ENCODE data around the gene P2RX2.

Gene P2RX2

GRCh38 chr12:132640936-132641335 lies 22.4 kb downstream of the P2RX2 start:
- no peak for DNase-seq (ENCODE audit: low spot score)
- TF ChIP-seq CTCF (IDR thresholded peaks at IDR 0.05; ENCODE audit: borderline replicate concordance, control extremely low read depth, extremely low read depth, insufficient read depth, missing control alignments) = no peak
- in situ Hi-C loops (cut with MboI; ENCODE audit: low sequenced_read_pairs, unreplicated experiment) = no loop called here

- in situ Hi-C loops (cut with MboI; ENCODE audit: low sequenced_read_pairs, unreplicated experiment) = no loop called here
- no peak for TF ChIP-seq CTCF (IDR thresholded peaks at IDR 0.05; ENCODE audit: borderline replicate concordance, control extremely low read depth, extremely low read depth, insufficient read depth, missing control alignments)
- DNase-seq (ENCODE audit: low spot score) = no peak
Observed at GRCh38 chr12:132641811-132642650, 23.5 kb downstream of the P2RX2 start.

GRCh38 chr12:132642846-132643835 lies 24.6 kb downstream of the P2RX2 start:
- no peak for DNase-seq (ENCODE audit: low spot score)
- in situ Hi-C loops (cut with MboI; ENCODE audit: low sequenced_read_pairs, unreplicated experiment) = no loop called here
- no peak for TF ChIP-seq CTCF (IDR thresholded peaks at IDR 0.05; ENCODE audit: borderline replicate concordance, control extremely low read depth, extremely low read depth, insufficient read depth, missing control alignments)

DNA sequence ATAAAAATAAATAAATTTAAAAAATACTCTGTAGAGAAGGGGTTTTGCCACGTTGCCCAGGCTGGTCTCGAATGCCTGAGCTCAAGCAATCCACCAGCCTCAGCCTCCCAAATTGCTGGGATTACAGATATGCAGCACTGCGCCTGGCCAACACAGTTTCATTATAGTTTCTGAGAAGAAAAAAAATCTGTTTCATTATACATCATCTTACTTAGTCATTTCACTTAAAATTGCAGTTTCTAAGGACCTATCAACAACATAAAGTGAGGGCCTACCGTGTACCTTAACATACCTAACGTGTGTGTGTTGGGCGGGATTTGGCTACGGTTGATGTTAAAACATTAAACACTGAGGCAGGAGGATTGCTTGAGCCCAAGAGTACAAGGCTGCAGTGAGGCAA lies 28.3 kb downstream of the P2RX2 start:
- TF ChIP-seq CTCF (IDR thresholded peaks at IDR 0.05; ENCODE audit: borderline replicate concordance, control extremely low read depth, extremely low read depth, insufficient read depth, missing control alignments) = no peak
- in situ Hi-C loops (cut with MboI; ENCODE audit: low sequenced_read_pairs, unreplicated experiment) = no loop called here

DNA sequence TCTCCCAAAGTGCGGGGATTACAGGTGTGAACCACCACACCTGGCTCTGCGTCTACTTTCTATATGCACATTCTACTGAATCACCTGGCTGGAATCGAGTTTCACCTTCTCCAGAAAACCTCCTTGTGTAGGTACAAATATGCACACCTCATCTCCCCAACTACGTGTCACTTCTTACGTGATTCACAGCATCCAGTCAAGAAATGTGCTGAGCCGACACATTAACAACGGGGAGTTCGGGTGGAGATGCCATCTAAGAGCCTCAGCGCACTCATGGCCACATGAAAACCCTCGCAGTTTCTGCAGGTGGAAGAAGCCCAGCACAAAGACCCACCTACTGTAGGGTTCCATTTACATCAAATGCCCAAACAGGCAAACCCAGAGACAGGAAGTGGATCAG lies 29.3 kb downstream of the P2RX2 start:
- no peak for DNase-seq (ENCODE audit: low spot score)
- no peak for TF ChIP-seq CTCF (IDR thresholded peaks at IDR 0.05; ENCODE audit: borderline replicate concordance, control extremely low read depth, extremely low read depth, insufficient read depth, missing control alignments)
- in situ Hi-C loops (cut with MboI; ENCODE audit: low sequenced_read_pairs, unreplicated experiment) = no loop called here

More for the DNA sequence above, 28.3 kb downstream of the P2RX2 start:
- DNase-seq (ENCODE audit: low spot score) = no peak

DNA sequence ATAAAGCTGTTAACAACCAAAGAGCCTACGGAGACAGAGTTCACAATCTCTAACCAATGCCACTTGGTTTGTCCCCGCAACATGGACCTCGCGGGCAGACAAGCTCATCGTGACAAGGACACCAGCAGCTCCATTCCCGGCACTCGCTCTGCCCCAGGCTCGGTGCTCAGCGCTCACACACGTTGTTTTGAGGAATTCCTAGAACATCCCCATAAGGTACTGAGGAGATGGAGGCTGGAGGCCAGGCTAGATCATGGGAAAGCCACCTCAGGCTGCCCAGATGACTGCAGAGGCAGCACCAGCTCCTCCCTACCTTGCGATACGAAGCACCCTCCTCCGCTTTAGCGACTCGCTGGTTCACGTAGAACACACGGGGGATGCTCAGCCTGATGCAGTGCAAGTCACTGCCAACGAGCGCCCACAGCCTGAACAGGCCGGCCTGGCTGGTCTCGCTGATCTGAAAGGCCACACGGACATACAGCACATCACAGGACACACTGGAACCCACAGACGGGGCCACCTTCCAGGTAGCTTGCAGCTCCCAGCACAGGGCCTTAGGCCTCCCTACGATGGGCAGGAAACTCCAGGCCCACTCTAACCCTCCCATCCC lies 30.1 kb downstream of the P2RX2 start:
- no peak for DNase-seq (ENCODE audit: low spot score)
- in situ Hi-C loops (cut with MboI; ENCODE audit: low sequenced_read_pairs, unreplicated experiment) = no loop called here
- TF ChIP-seq CTCF (IDR thresholded peaks at IDR 0.05; ENCODE audit: borderline replicate concordance, control extremely low read depth, extremely low read depth, insufficient read depth, missing control alignments) = no peak
